Measurements from ENCODE around the gene ZBTB8B. TPM values are rescaled to one million over a fixed set of nuclear protein-coding genes. Genes with fewer than 3 reads are reported as not detected.

Gene ZBTB8B
- total and polyA plus RNA-seq, 10 of the 15 experiments (the other 5 are each of a cell fraction or from before 2014, with no cell fraction given), result under 0.01 to 0.04 (median 0.01) TPM; not detected in 4

DNA sequence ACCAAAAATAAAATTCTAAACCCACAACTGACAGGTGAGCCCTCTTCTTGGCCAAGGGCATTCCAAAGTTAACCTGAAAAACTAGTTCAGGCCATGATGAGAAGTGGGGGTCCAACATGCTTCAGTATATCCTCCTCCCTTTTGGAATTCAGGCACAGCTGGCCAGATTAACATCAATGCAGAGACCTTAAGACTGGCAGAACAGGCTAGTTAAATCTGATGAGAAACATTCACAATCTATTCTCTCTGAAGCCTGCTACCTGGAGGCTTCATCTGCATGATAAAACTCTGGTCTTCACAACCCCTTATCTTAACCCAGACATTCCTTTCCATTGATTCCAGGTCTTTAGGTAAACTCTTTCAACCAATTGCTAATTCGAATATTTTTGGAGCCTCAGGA is 26.7 kb upstream of the ZBTB8B start:
- no TSS peak for BruUV-seq (replicated peaks)
- ChIA-PET RAD21 (ENCODE audit: unreplicated experiment) (no interaction called here), POLR2A (no interaction called here), CTCF (no interaction called here), SMC1A (ENCODE audit: uncharacterized antibody, unreplicated experiment) (no interaction called here)
- H3K4me1 ChIP-seq (ENCODE audit: control insufficient read depth, insufficient read depth, low read length), result no peaks in the 10 kb centered on the region
- no peak overlapping the region for H3K4me2 ChIP-seq (ENCODE audit: control insufficient read depth, insufficient read depth)
- H3K79me2 ChIP-seq (ENCODE audit: control insufficient read depth, insufficient read depth, low read length), result no peaks in the 10 kb centered on the region
- intact Hi-C loops (cut with micrococcal nuclease; ENCODE audit: unreplicated experiment) (no loop called here), in situ Hi-C loops (cut with MboI) (no loop called here)
- no peak for DNase-seq (ENCODE audit: low read depth, low spot score)
- no peaks in the 10 kb centered on the region for H4K20me1 ChIP-seq (ENCODE audit: control insufficient read depth, insufficient read depth)
- H2AFZ ChIP-seq (ENCODE audit: control insufficient read depth, low read depth, low read length), result no peak overlapping the region
- no peak for FAIRE-seq
- no peak overlapping the region for H3K9ac ChIP-seq (ENCODE audit: control insufficient read depth, insufficient read depth, low read length)
- H3K27ac ChIP-seq (ENCODE audit: control insufficient read depth, insufficient read depth), result no peak overlapping the region
- TF ChIP-seq ZZZ3 (IDR thresholded peaks at IDR 0.05; ENCODE audit: control insufficient read depth, insufficient read length, low read depth), result no peak
- no peak for TF ChIP-seq SREBF1 (IDR thresholded peaks at IDR 0.05; ENCODE audit: low read length)
- no peak for TF ChIP-seq ASH2L (IDR thresholded peaks at IDR 0.05; ENCODE audit: borderline replicate concordance, low read depth)
- no peak for TF ChIP-seq HCFC1 (IDR thresholded peaks at IDR 0.05; ENCODE audit: low read length)
- no peak for TF ChIP-seq CBFB (IDR thresholded peaks at IDR 0.05; ENCODE audit: low read depth)
- TF ChIP-seq MEF2A (IDR thresholded peaks at IDR 0.05; ENCODE audit: insufficient read depth, low read depth, low read length), result no peak
- TF ChIP-seq SIN3A (IDR thresholded peaks at IDR 0.05; ENCODE audit: low read depth, low read length), result no peak
- TF ChIP-seq, protein P1, sequence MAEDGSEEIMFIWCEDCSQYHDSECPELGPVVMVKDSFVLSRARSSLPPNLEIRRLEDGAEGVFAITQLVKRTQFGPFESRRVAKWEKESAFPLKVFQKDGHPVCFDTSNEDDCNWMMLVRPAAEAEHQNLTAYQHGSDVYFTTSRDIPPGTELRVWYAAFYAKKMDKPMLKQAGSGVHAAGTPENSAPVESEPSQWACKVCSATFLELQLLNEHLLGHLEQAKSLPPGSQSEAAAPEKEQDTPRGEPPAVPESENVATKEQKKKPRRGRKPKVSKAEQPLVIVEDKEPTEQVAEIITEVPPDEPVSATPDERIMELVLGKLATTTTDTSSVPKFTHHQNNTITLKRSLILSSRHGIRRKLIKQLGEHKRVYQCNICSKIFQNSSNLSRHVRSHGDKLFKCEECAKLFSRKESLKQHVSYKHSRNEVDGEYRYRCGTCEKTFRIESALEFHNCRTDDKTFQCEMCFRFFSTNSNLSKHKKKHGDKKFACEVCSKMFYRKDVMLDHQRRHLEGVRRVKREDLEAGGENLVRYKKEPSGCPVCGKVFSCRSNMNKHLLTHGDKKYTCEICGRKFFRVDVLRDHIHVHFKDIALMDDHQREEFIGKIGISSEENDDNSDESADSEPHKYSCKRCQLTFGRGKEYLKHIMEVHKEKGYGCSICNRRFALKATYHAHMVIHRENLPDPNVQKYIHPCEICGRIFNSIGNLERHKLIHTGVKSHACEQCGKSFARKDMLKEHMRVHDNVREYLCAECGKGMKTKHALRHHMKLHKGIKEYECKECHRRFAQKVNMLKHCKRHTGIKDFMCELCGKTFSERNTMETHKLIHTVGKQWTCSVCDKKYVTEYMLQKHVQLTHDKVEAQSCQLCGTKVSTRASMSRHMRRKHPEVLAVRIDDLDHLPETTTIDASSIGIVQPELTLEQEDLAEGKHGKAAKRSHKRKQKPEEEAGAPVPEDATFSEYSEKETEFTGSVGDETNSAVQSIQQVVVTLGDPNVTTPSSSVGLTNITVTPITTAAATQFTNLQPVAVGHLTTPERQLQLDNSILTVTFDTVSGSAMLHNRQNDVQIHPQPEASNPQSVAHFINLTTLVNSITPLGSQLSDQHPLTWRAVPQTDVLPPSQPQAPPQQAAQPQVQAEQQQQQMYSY (CRISPR knock-in tag; IDR thresholded peaks at IDR 0.05), result no peak
- TF ChIP-seq, protein P2, sequence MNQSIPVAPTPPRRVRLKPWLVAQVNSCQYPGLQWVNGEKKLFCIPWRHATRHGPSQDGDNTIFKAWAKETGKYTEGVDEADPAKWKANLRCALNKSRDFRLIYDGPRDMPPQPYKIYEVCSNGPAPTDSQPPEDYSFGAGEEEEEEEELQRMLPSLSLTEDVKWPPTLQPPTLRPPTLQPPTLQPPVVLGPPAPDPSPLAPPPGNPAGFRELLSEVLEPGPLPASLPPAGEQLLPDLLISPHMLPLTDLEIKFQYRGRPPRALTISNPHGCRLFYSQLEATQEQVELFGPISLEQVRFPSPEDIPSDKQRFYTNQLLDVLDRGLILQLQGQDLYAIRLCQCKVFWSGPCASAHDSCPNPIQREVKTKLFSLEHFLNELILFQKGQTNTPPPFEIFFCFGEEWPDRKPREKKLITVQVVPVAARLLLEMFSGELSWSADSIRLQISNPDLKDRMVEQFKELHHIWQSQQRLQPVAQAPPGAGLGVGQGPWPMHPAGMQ (IDR thresholded peaks at IDR 0.05; ENCODE audit: borderline replicate concordance), result no peak
- TF ChIP-seq CBX3 (IDR thresholded peaks at IDR 0.05; ENCODE audit: borderline replicate concordance, low read depth), result no peak
- TF ChIP-seq, protein P3, sequence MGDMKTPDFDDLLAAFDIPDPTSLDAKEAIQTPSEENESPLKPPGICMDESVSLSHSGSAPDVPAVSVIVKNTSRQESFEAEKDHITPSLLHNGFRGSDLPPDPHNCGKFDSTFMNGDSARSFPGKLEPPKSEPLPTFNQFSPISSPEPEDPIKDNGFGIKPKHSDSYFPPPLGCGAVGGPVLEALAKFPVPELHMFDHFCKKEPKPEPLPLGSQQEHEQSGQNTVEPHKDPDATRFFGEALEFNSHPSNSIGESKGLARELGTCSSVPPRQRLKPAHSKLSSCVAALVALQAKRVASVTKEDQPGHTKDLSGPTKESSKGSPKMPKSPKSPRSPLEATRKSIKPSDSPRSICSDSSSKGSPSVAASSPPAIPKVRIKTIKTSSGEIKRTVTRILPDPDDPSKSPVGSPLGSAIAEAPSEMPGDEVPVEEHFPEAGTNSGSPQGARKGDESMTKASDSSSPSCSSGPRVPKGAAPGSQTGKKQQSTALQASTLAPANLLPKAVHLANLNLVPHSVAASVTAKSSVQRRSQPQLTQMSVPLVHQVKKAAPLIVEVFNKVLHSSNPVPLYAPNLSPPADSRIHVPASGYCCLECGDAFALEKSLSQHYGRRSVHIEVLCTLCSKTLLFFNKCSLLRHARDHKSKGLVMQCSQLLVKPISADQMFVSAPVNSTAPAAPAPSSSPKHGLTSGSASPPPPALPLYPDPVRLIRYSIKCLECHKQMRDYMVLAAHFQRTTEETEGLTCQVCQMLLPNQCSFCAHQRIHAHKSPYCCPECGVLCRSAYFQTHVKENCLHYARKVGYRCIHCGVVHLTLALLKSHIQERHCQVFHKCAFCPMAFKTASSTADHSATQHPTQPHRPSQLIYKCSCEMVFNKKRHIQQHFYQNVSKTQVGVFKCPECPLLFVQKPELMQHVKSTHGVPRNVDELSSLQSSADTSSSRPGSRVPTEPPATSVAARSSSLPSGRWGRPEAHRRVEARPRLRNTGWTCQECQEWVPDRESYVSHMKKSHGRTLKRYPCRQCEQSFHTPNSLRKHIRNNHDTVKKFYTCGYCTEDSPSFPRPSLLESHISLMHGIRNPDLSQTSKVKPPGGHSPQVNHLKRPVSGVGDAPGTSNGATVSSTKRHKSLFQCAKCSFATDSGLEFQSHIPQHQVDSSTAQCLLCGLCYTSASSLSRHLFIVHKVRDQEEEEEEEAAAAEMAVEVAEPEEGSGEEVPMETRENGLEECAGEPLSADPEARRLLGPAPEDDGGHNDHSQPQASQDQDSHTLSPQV (IDR thresholded peaks at IDR 0.05), result no peak
- no peaks in the 10 kb centered on the region for H3K36me3 ChIP-seq (ENCODE audit: control insufficient read depth in 2 of 2, insufficient read depth in 2 of 2, low read length in 1 of 2)
- H3K27me3 ChIP-seq (replicated peaks in 1 of 2; ENCODE audit: control insufficient read depth in 2 of 2, insufficient read depth in 2 of 2, low read length in 1 of 2), result no peaks in the 10 kb centered on the region
- no peak for ATAC-seq
- H3K9me3 ChIP-seq (replicated peaks; ENCODE audit: control insufficient read depth, insufficient read depth, low read length), result peaks cover 4% of the 10 kb centered on the region; the same call in 1 of the 3 replicates
- WGBS (ENCODE audit: insufficient coverage, insufficient replicate concordance, low lambda C conversion rate, missing lambda C conversion rate), result 0% methylated on average over 1 of the region's 1 CpG
- no peak overlapping the region for H3K4me3 ChIP-seq
